Measurements from ENCODE around the gene FADD. TPM values are rescaled to one million over a fixed set of nuclear protein-coding genes. Genes with fewer than 3 reads are reported as not detected.

Gene FADD
- total RNA-seq, 1 donor from 2014 or later, result 20.0 TPM

- Mint-ChIP-seq H3K27ac (no peak overlapping the region), H3K4me3 (ENCODE audit: low read depth) (no peak overlapping the region)
Observed at GRCh38 chr11:70168405-70168754, 34.7 kb upstream of the FADD start.

DNA sequence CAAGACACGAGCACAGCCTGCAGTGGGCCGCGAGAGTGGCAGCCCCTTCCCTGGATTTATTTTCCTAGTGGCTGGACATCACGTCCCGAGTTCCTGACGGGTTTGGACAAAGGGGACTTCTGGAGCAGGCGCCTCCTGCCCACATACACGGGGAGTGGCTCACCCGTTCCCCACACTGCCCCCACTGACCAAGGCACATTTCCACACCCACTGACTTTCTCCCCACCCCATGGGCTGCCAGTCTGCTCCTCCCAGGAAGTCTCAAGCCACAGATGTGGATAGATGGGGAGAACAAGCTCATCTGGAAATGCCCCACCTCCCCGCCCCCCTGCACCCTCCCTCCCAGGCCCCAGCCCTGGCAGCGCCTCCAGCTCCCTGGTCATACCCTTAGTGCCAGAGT lies 34.0 kb upstream of the FADD start:
- no peak for TF ChIP-seq CTCF (IDR thresholded peaks at IDR 0.05; ENCODE audit: unreplicated experiment)
- DNase-seq (ENCODE audit: low spot score, unreplicated experiment), result no peak
- H3K9me3 Mint-ChIP-seq (ENCODE audit: low read depth), result no peaks in the 10 kb centered on the region
- no peaks in the 10 kb centered on the region for H3K4me1 Mint-ChIP-seq (ENCODE audit: low read depth)
- no peaks in the 10 kb centered on the region for H3K36me3 Mint-ChIP-seq (ENCODE audit: insufficient read depth)
- peaks cover 14% of the 10 kb centered on the region for H3K27me3 Mint-ChIP-seq
- H3K4me3 Mint-ChIP-seq (ENCODE audit: low read depth), result no peak overlapping the region
- H3K27ac Mint-ChIP-seq, result no peak overlapping the region

More at GRCh38 chr11:70168405-70168754, 34.7 kb upstream of the FADD start:
- Mint-ChIP-seq H3K27me3 (peaks cover 15% of the 10 kb centered on the region), H3K9me3 (ENCODE audit: low read depth) (no peaks in the 10 kb centered on the region), H3K36me3 (ENCODE audit: insufficient read depth) (no peaks in the 10 kb centered on the region), H3K4me1 (ENCODE audit: low read depth) (no peaks in the 10 kb centered on the region)
- DNase-seq (ENCODE audit: low spot score, unreplicated experiment), result no peak
- TF ChIP-seq CTCF (IDR thresholded peaks at IDR 0.05; ENCODE audit: unreplicated experiment), result no peak

DNA sequence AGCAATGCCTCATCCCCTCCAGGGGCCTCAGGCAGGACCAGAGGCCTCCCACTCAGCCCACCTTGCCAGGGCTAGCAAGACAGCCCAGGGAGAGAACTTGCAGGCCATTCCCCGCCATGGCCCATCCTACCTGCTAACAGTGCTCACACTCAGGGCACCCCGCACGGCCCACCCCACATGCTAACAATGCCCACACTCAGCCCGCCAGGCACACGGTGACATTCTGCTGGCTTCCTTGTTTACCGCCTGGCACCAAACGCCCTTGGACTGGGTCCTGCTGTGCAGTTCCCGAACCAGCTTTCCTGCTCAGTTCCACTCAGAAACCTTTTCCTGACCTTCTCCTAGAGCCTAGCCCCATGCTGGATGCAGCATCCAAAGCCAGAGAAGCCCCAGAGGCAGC lies 33.5 kb upstream of the FADD start:
- DNase-seq (ENCODE audit: low spot score, unreplicated experiment), result no peak
- Mint-ChIP-seq H3K27ac (no peak overlapping the region), H3K4me1 (ENCODE audit: low read depth) (peaks cover under 1% of the 10 kb centered on the region), H3K36me3 (ENCODE audit: insufficient read depth) (no peaks in the 10 kb centered on the region), H3K4me3 (ENCODE audit: low read depth) (no peak overlapping the region), H3K9me3 (ENCODE audit: low read depth) (no peaks in the 10 kb centered on the region), H3K27me3 (peaks cover 14% of the 10 kb centered on the region)
- no peak for TF ChIP-seq CTCF (IDR thresholded peaks at IDR 0.05; ENCODE audit: unreplicated experiment)

- Mint-ChIP-seq H3K4me3 (ENCODE audit: low read depth) (no peak overlapping the region), H3K36me3 (ENCODE audit: insufficient read depth) (no peaks in the 10 kb centered on the region), H3K27ac (no peak overlapping the region), H3K27me3 (peaks cover 14% of the 10 kb centered on the region), H3K9me3 (ENCODE audit: low read depth) (no peaks in the 10 kb centered on the region), H3K4me1 (ENCODE audit: low read depth) (peaks cover 5% of the 10 kb centered on the region)
- TF ChIP-seq CTCF (IDR thresholded peaks at IDR 0.05; ENCODE audit: unreplicated experiment), result no peak
- DNase-seq (ENCODE audit: low spot score, unreplicated experiment), result no peak
Observed at GRCh38 chr11:70170596-70171210, 32.4 kb upstream of the FADD start.

DNA sequence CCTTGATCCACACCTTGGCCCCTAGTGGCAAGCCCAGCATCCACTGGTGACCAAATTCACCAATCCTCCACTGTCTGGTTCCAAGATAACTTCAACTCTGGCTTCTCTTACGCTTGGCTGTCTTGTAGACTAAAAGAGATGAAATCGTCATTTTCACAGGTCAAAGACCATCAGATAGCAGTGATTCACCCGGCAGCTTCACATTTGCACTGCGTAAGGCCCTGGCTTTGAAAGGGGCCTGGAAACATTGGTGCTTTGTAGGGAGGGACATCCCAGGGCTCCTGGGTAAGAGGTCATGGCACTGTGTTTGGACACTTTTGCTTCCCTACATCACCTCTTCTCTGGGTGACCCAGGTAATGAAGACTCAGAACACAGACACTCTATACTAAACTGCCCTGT lies 30.1 kb upstream of the FADD start:
- no peak overlapping the region for H3K27ac Mint-ChIP-seq
- H3K9me3 Mint-ChIP-seq (ENCODE audit: low read depth), result no peaks in the 10 kb centered on the region
- H3K36me3 Mint-ChIP-seq (ENCODE audit: insufficient read depth), result no peaks in the 10 kb centered on the region
- H3K4me3 Mint-ChIP-seq (ENCODE audit: low read depth), result no peak overlapping the region
- peaks cover 2% of the 10 kb centered on the region for H3K27me3 Mint-ChIP-seq
- no peak for TF ChIP-seq CTCF (IDR thresholded peaks at IDR 0.05; ENCODE audit: unreplicated experiment)
- no peak for DNase-seq (ENCODE audit: low spot score, unreplicated experiment)
- peaks cover 5% of the 10 kb centered on the region for H3K4me1 Mint-ChIP-seq (ENCODE audit: low read depth)
